HEK293 (cell line): ENCODE measurements around the gene AMT.
A peak's percentile ranks its signal among the peaks of the same experiment; 100 is the strongest.

Experiments used
- EGR2 ChIP-seq: fragments of 450-650 bp; formaldehyde crosslinking; IDR thresholded peaks from 2 replicates; pipeline ENCODE4 v1.5.1; 2016; ENCODE audit warnings: low read depth, missing biosample characterization, missing genetic modification characterization
- HOXA7 ChIP-seq: sonication (generic); formaldehyde crosslinking; IDR thresholded peaks from 2 replicates; pipeline ENCODE4 v1.8.1; 2022; ENCODE audit warnings: missing genetic modification reagents, borderline replicate concordance
- KLF17 ChIP-seq: fragments of 450-650 bp; formaldehyde crosslinking; IDR thresholded peaks from 2 replicates; pipeline ENCODE4 v1.5.1; 2016; ENCODE audit warnings: missing biosample characterization, missing genetic modification characterization
- KLF8 ChIP-seq: fragments of 450-650 bp; formaldehyde crosslinking; IDR thresholded peaks from 2 replicates; pipeline ENCODE4 v1.5.1; 2016; ENCODE audit warnings: missing biosample characterization, missing genetic modification characterization
- KLF9 ChIP-seq: fragments of 450-650 bp; formaldehyde crosslinking; IDR thresholded peaks from 2 replicates; pipeline ENCODE4 v1.5.1; 2016; ENCODE audit warnings: missing biosample characterization, missing genetic modification characterization, low read depth
- PRDM1 ChIP-seq: fragments of 450-650 bp; formaldehyde crosslinking; IDR thresholded peaks from 2 replicates; pipeline ENCODE4; 2016; ENCODE audit warnings: missing biosample characterization, missing genetic modification characterization
- YY2 ChIP-seq: fragments of 450-650 bp; formaldehyde crosslinking; IDR thresholded peaks from 2 replicates; pipeline ENCODE4 v1.5.1; 2016; ENCODE audit warnings: missing biosample characterization, missing genetic modification characterization
- ZBTB21 ChIP-seq: fragments of 450-650 bp; formaldehyde crosslinking; IDR thresholded peaks from 2 replicates; pipeline ENCODE4 v1.5.1; 2017; ENCODE audit warnings: missing biosample characterization, missing genetic modification characterization
- ZBTB26 ChIP-seq: fragments of 450-650 bp; formaldehyde crosslinking; optimal IDR thresholded peaks from 2 replicates; pipeline ENCODE3; 2016; ENCODE audit warnings: missing biosample characterization, mild to moderate bottlenecking, missing genetic modification characterization
- ZBTB49 ChIP-seq: fragments of 450-650 bp; formaldehyde crosslinking; IDR thresholded peaks from 2 replicates; pipeline ENCODE4 v1.5.1; 2016; ENCODE audit warnings: missing biosample characterization, missing genetic modification characterization, low read depth
- ZFHX2 ChIP-seq: fragments of 450-650 bp; formaldehyde crosslinking; conservative IDR thresholded peaks from 2 replicates; pipeline ENCODE4 v1.5.1; 2016; ENCODE audit warnings: missing biosample characterization, missing genetic modification characterization
- ZFP41 ChIP-seq: fragments of 450-650 bp; formaldehyde crosslinking; IDR thresholded peaks from 2 replicates; pipeline ENCODE4 v1.5.1; 2016; ENCODE audit warnings: missing biosample characterization, missing genetic modification characterization, borderline replicate concordance
- ZNF169 ChIP-seq: fragments of 450-650 bp; formaldehyde crosslinking; IDR thresholded peaks from 2 replicates; pipeline ENCODE4 v1.5.1; 2016; ENCODE audit warnings: missing biosample characterization, missing genetic modification characterization
- ZNF184 ChIP-seq: fragments of 450-650 bp; IDR thresholded peaks from 2 replicates; pipeline ENCODE4 v1.5.1; 2018; ENCODE audit warnings: missing biosample characterization, mild to moderate bottlenecking, missing genetic modification characterization
- ZNF221 ChIP-seq: fragments of 450-650 bp; formaldehyde crosslinking; IDR thresholded peaks from 2 replicates; pipeline ENCODE4 v1.5.1; 2017; ENCODE audit warnings: missing biosample characterization, missing genetic modification characterization, borderline replicate concordance
- ZNF223 ChIP-seq: fragments of 450-650 bp; formaldehyde crosslinking; IDR thresholded peaks from 2 replicates; pipeline ENCODE4 v1.5.1; 2016; ENCODE audit warnings: missing biosample characterization, missing genetic modification characterization
- ZNF416 ChIP-seq: fragments of 450-650 bp; formaldehyde crosslinking; IDR thresholded peaks from 2 replicates; pipeline ENCODE4 v1.5.1; 2016; ENCODE audit warnings: missing biosample characterization, missing genetic modification characterization
- ZNF423 ChIP-seq: fragments of 450-650 bp; formaldehyde crosslinking; IDR thresholded peaks from 2 replicates; pipeline ENCODE4 v1.5.1; 2016; ENCODE audit warnings: missing biosample characterization, missing genetic modification characterization
- ZNF433 ChIP-seq: fragments of 450-650 bp; formaldehyde crosslinking; IDR thresholded peaks from 2 replicates; pipeline ENCODE4 v1.5.1; 2016; ENCODE audit warnings: missing biosample characterization, missing genetic modification characterization, low read depth
- ZNF510 ChIP-seq: fragments of 450-650 bp; formaldehyde crosslinking; IDR thresholded peaks from 2 replicates; pipeline ENCODE4 v1.5.1; 2018; ENCODE audit warnings: mild to moderate bottlenecking, missing genetic modification characterization, missing biosample characterization; ENCODE audit not compliant: insufficient replicate concordance
- ZNF600 ChIP-seq: fragments of 450-650 bp; formaldehyde crosslinking; IDR thresholded peaks from 2 replicates; pipeline ENCODE4 v1.5.1; 2016; ENCODE audit warnings: missing biosample characterization, missing genetic modification characterization
- ZNF610 ChIP-seq: fragments of 450-650 bp; formaldehyde crosslinking; IDR thresholded peaks from 2 replicates; pipeline ENCODE4 v1.5.1; 2016; ENCODE audit warnings: missing biosample characterization, missing genetic modification characterization, borderline replicate concordance
- ZNF639 ChIP-seq: fragments of 450-650 bp; formaldehyde crosslinking; IDR thresholded peaks from 2 replicates; pipeline ENCODE4 v1.5.1; 2016; ENCODE audit warnings: missing biosample characterization, missing genetic modification characterization
- ZNF658 ChIP-seq: fragments of 450-650 bp; formaldehyde crosslinking; IDR thresholded peaks from 2 replicates; pipeline ENCODE4; 2016; ENCODE audit warnings: missing biosample characterization, missing genetic modification characterization
- ZNF660 ChIP-seq: fragments of 450-650 bp; IDR thresholded peaks from 2 replicates; pipeline ENCODE4 v1.5.1; 2018; ENCODE audit warnings: missing biosample characterization, mild to moderate bottlenecking, missing genetic modification characterization
- ZNF747 ChIP-seq: fragments of 450-650 bp; formaldehyde crosslinking; IDR thresholded peaks from 2 replicates; pipeline ENCODE4 v1.5.1; 2016; ENCODE audit warnings: missing biosample characterization, missing genetic modification characterization
- ZNF76 ChIP-seq: fragments of 450-650 bp; formaldehyde crosslinking; IDR thresholded peaks from 2 replicates; pipeline ENCODE4; 2016; ENCODE audit warnings: low read depth, missing biosample characterization, missing genetic modification characterization, borderline replicate concordance
- ZSCAN23 ChIP-seq: fragments of 450-650 bp; formaldehyde crosslinking; IDR thresholded peaks from 2 replicates; pipeline ENCODE4 v1.5.1; 2016; ENCODE audit warnings: missing biosample characterization, missing genetic modification characterization
- TF ChIP-seq, protein P1 (sequence below): fragments of 450-650 bp; formaldehyde crosslinking; conservative IDR thresholded peaks from 2 replicates; pipeline ENCODE4 v1.5.1; 2016; ENCODE audit warnings: low read depth, missing biosample characterization, missing genetic modification characterization

AMT gene

GRCh38 chr3:49469037-49469935 lies 47.0 kb upstream of the AMT start (continued):
- TF ChIP-seq KLF17 (tag by site-specific recombination) (peak; percentile 35; the same call in 1 of the 2 replicates), ZSCAN23 (no peak), ZNF658 (tag by site-specific recombination) (no peak), ZBTB26 (tag by site-specific recombination) (no peak), ZNF423 (tag by site-specific recombination) (no peak), KLF9 (tag by site-specific recombination) (peak; percentile 70; the same call in 1 of the 2 replicates), ZBTB21 (no peak), PRDM1 (tag by site-specific recombination) (no peak), HOXA7 (CRISPR knock-in tag) (no peak), ZNF660 (no peak), ZFHX2 (no peak; the same call in 1 of the 2 replicates), KLF8 (tag by site-specific recombination) (no peak), ZNF747 (no peak), EGR2 (tag by site-specific recombination) (no peak), ZNF639 (tag by site-specific recombination) (no peak), ZFP41 (tag by site-specific recombination) (no peak), ZNF223 (tag by site-specific recombination) (no peak), ZNF76 (tag by site-specific recombination) (0 out of 2 replicates have a peak, but pooled peaks have one; percentile 27), ZNF416 (tag by site-specific recombination) (no peak), ZNF510 (tag by site-specific recombination) (no peak), ZNF169 (tag by site-specific recombination) (no peak), ZNF433 (tag by site-specific recombination) (no peak), YY2 (no peak), ZNF184 (no peak), ZNF610 (tag by site-specific recombination) (no peak), ZNF221 (no peak), ZNF600 (tag by site-specific recombination) (peak; percentile 28; the same call in 1 of the 2 replicates), ZBTB49 (no peak)
- TF ChIP-seq, protein P1, sequence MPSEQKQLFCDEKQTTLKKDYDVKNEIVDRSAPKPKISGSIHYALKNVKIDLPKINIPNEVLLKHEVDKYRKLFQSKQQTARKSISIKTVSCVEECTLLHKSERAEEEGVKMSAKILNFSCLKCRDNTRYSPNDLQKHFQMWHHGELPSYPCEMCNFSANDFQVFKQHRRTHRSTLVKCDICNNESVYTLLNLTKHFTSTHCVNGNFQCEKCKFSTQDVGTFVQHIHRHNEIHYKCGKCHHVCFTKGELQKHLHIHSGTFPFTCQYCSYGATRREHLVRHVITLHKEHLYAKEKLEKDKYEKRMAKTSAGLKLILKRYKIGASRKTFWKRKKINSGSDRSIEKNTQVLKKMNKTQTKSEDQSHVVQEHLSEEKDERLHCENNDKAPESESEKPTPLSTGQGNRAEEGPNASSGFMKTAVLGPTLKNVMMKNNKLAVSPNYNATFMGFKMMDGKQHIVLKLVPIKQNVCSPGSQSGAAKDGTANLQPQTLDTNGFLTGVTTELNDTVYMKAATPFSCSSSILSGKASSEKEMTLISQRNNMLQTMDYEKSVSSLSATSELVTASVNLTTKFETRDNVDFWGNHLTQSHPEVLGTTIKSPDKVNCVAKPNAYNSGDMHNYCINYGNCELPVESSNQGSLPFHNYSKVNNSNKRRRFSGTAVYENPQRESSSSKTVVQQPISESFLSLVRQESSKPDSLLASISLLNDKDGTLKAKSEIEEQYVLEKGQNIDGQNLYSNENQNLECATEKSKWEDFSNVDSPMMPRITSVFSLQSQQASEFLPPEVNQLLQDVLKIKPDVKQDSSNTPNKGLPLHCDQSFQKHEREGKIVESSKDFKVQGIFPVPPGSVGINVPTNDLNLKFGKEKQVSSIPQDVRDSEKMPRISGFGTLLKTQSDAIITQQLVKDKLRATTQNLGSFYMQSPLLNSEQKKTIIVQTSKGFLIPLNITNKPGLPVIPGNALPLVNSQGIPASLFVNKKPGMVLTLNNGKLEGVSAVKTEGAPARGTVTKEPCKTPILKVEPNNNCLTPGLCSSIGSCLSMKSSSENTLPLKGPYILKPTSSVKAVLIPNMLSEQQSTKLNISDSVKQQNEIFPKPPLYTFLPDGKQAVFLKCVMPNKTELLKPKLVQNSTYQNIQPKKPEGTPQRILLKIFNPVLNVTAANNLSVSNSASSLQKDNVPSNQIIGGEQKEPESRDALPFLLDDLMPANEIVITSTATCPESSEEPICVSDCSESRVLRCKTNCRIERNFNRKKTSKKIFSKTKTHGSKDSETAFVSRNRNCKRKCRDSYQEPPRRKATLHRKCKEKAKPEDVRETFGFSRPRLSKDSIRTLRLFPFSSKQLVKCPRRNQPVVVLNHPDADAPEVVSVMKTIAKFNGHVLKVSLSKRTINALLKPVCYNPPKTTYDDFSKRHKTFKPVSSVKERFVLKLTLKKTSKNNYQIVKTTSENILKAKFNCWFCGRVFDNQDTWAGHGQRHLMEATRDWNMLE (tag by site-specific recombination), result no peak
